Stimulated activated CD8-positive, alpha-beta memory T cell treated with anti-CD3 and anti-CD28 coated beads, Interleukin-15, amount 100 ng/mL, for 4 hours (primary cell): ENCODE results near the gene PRDX4.
"Not testable (repeated sequence)": the region's sequence is repeated elsewhere in the genome, so short reads cannot be mapped to it uniquely, and the experiment has no call there.

Experiments
- DNase-seq, 2 donors: peaks; one replicate each; pipeline ENCODE4 v3.0.0-alpha.2; 2020; ENCODE audit warnings: low read depth in 2 of 2

PRDX4 gene

GRCh38 chrX:23673108-23673507, 5.8 kb downstream of the PRDX4 start:
- no peak for DNase-seq

GRCh38 chrX:23676486-23676885, 9.2 kb downstream of the PRDX4 start:
- not testable (repeated sequence) for DNase-seq

DNA sequence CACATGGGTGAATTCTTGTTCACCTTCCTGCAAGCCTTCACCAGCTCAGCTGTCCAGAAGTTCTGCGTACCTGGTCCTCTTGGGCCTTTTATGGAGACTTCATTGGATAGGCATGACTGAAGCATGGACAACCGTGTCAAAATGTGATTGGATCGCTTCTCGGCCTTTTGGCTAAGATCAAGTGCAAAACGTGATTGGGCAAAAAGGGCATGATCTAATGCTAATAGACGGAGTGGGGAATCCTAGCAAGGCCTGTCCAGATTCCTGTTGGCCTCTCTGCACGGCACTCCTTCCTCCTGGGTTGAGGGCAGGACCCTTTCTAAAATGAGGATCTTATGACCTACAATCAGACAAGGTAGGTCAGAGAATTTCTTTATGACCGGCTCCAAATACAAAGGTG, 24.9 kb downstream of the PRDX4 start:
- no peak for DNase-seq

GRCh38 chrX:23694606-23695005, 27.3 kb downstream of the PRDX4 start:
- DNase-seq, result no peak

- peak; percentile 4 to 5 for DNase-seq
Measured at GRCh38 chrX:23699636-23700194, 32.4 kb downstream of the PRDX4 start.

DNA sequence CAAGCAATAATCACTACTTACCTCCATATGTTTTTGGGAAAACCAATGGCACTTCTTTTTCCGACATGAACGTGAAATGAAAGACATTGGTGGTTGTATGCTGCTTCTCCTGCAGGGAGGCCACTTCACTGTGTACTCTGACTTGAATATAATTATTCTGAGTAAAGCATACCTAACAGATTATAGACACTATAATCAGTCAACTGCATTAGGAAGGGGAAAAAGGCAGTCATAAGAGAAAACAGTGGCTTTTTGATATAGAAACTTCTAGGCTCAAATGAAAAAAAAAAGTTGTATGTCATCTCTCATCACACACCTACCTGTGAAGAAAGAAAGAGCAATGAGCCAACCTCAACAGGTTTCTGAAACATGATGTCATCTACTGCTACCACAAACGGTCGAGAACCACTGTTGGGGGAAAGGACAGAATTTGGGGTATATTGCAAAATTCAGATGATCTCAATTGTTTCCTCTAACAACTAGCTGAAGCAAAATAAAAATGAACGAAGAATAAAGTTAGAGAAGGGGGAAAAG, 37.4 kb downstream of the PRDX4 start:
- no peak for DNase-seq

DNA sequence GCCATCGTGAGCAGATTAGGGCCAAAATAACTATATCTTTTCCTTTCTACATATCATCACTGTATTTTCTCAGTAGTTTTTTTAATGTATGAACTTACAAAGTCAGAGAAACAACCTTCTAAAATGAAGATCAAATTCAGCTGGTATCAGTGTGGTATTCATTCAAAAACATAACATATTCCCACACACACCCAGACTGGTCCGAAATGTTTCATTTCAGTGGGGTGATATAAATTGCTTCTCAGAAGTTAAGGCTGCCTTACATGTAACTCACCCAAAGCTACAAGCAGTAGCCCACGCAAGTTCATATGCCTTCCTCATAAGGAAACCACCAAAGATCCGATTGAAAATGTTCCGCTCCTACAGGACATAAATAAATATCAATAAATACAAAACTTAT, 37.9 kb downstream of the PRDX4 start:
- DNase-seq, result no peak

DNA sequence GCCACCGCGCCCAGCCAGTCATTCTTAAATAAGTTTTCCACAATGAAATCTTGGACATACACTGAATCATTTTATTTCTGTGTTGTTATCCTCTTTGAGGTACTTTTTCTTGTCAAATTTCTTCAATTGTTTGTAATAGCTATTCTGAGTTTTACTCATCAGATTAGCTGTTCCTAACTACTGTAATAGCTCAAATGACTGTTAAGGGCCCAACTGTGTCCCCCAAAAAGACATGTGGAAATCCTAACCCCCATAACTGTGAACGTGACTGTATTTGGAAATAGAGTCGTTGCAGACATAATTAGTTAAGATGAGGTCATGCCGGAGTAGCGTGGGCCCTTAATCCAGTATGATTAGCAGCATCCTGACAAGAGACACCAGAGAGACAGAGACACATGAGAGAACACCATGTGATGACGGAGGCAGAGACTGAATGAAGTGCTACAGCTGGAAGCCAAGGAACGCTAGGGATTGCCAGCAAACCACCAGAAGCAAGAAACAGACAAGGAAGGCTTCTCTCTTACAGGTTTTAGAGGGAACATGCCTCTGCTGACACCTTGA, 52.9 kb downstream of the PRDX4 start:
- no peak for DNase-seq

DNA sequence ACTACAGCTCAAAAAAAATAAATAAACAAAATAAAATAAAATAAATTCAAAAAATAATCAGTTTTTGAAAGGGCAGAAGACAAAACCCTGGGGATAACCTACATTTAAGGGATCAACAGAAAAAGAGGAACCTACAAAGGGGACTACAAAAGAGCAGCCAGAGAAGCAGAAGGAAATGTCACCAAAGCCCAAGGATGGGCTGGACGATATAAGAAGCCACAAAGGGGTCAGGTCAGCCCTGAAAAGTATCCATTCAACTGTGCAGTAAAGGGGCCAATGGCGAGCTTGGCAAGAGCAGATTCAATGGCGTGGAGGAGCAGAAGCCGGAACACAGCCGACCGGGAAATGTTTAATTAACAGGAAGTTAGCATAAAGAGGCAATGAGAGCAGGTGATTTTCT, 58.9 kb downstream of the PRDX4 start:
- DNase-seq, result no peak

DNA sequence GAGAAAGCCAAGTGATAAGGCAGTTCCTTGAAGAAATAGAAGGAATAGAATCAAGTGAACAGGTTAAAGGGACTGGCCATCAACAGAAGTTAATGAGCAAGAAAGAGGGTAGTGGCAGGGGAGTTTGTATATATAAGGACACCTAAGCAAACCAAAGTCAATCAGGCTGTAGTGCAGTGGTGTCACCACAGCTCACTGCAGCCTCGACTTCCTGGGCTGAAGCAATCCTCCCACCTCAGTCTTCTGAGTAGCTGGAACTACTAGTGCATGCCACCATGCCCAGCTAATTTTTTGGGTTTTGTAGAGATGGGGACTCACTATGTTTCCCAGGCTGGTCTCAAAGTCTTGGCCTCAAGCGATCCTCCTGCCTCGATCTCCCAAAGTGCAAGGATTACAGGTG, 59.9 kb downstream of the PRDX4 start:
- no peak for DNase-seq

DNA sequence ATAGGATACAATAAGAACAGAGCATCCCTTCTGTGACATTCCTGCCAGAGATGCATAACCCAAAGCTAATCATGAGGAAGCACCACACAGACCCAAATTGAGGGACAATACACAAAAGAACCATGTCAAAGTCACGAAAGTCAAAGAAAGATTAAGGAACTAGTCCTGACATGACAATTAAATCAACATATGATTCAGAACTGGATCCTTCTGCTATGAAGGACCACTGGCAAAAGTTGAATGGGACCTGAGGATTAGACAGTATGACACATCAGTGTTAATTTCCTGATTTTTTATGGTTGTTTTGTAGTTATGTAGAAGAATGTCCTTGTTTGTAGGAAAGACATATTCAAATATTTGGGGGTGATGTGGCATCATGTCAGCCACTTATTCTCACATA, 61.9 kb downstream of the PRDX4 start:
- DNase-seq, result no peak

DNA sequence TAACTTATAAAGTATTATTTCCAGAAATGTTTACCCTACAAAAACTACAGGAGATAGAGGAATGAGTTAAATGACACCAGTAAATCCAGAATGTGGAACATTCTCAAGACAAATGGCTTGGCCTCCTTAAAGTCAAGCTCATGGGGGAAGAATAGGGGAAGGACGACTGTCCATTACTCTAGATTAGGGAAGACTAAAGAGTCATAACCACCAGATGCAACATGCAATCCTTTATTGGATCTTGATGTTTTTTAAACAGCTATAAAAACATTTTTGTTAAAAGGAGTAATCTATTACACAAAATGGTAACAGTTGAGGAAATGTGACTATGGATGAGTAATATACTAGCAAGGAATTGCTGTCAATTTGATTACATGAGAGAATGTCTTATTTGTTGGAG, 64.7 kb downstream of the PRDX4 start:
- no peak for DNase-seq

GRCh38 chrX:23732704-23733103, 65.4 kb downstream of the PRDX4 start:
- no peak for DNase-seq
